SK-N-SH treated with all-trans-retinoic acid at 6 μM for 48 hours (cell line): Measurements from ENCODE around the gene OR5K3.

ENCODE experiments used
- ATAC-seq: fragments of 200-7000 bp; cut with Tn5 transposase; 3 replicates; pipeline ENCODE4 v1.9.1; 2020; ENCODE audit warnings: mild to moderate bottlenecking, moderate library complexity
- ARNTL ChIP-seq: fragments of 450-650 bp; formaldehyde crosslinking; IDR thresholded peaks from 2 replicates; pipeline ENCODE4 v1.5.0; 2020; ENCODE audit warnings: low read depth, mild to moderate bottlenecking, moderate library complexity, borderline replicate concordance
- BACH2 ChIP-seq: fragments of 250-450 bp; sonication (Bioruptor Pico); IDR thresholded peaks from 2 replicates; pipeline ENCODE4 v1.9.0; 2021; ENCODE audit warnings: mild to moderate bottlenecking, borderline replicate concordance
- CREB5 ChIP-seq: fragments of 250-450 bp; sonication (Bioruptor Pico); IDR thresholded peaks from 2 replicates; pipeline ENCODE4 v1.5.1; 2020; ENCODE audit warnings: low read depth, mild to moderate bottlenecking, moderate library complexity
- CSDC2 ChIP-seq: fragments of 250-450 bp; sonication (Bioruptor Pico); IDR thresholded peaks from 2 replicates; pipeline ENCODE4 v1.5.0; 2020; ENCODE audit warnings: mild to moderate bottlenecking, moderate library complexity
- CSRNP3 ChIP-seq: fragments of 250-450 bp; sonication (Bioruptor Pico); IDR thresholded peaks from 2 replicates; pipeline ENCODE4 v1.5.1; 2021; ENCODE audit warnings: mild to moderate bottlenecking, moderate library complexity
- ESRRG ChIP-seq: fragments of 250-450 bp; sonication (Bioruptor Pico); IDR thresholded peaks from 2 replicates; pipeline ENCODE4 v1.6.1; 2021; ENCODE audit warnings: mild to moderate bottlenecking
- GLIS3 ChIP-seq: fragments of 250-450 bp; sonication (Bioruptor Pico); IDR thresholded peaks from 2 replicates; pipeline ENCODE4 v1.5.0; 2020; ENCODE audit warnings: mild to moderate bottlenecking, moderate library complexity
- ISL1 ChIP-seq: fragments of 250-450 bp; sonication (Bioruptor Pico); IDR thresholded peaks from 2 replicates; pipeline ENCODE4 v2.1.2; 2022; ENCODE audit warnings: mild to moderate bottlenecking, moderate library complexity
- OSR1 ChIP-seq: fragments of 250-450 bp; sonication (Bioruptor Pico); IDR thresholded peaks from 2 replicates; pipeline ENCODE4 v1.8.0; 2022; ENCODE audit warnings: moderate library complexity, mild to moderate bottlenecking, inconsistent platforms
- POU6F1 ChIP-seq: fragments of 250-450 bp; sonication (Bioruptor Pico); IDR thresholded peaks from 2 replicates; pipeline ENCODE4 v1.8.0; 2021; ENCODE audit warnings: low read depth, mild to moderate bottlenecking, moderate library complexity, borderline replicate concordance
- PPARA ChIP-seq: fragments of 250-450 bp; sonication (Bioruptor Pico); IDR thresholded peaks from 2 replicates; pipeline ENCODE4 v1.5.0; 2020; ENCODE audit warnings: mild to moderate bottlenecking, borderline replicate concordance
- RARB ChIP-seq: fragments of 250-450 bp; sonication (Bioruptor Pico); IDR thresholded peaks from 2 replicates; pipeline ENCODE4 v1.8.0; 2021; ENCODE audit warnings: mild to moderate bottlenecking, moderate library complexity
- SNAI2 ChIP-seq: fragments of 250-450 bp; sonication (Bioruptor Pico); IDR thresholded peaks from 2 replicates; pipeline ENCODE4 v1.5.0; 2020; ENCODE audit warnings: mild to moderate bottlenecking, moderate library complexity
- TCF4 ChIP-seq: fragments of 250-450 bp; sonication (Bioruptor Pico); IDR thresholded peaks from 2 replicates; pipeline ENCODE4 v1.8.0; 2021; ENCODE audit warnings: mild to moderate bottlenecking, moderate library complexity, borderline replicate concordance
- TOX ChIP-seq: fragments of 250-450 bp; sonication (Bioruptor Pico); IDR thresholded peaks from 2 replicates; pipeline ENCODE4 v1.8.0; 2021; ENCODE audit warnings: mild to moderate bottlenecking, moderate library complexity, borderline replicate concordance
- TSHZ2 ChIP-seq: fragments of 250-450 bp; sonication (Bioruptor Pico); IDR thresholded peaks from 2 replicates; pipeline ENCODE4 v1.5.0; 2020; ENCODE audit warnings: mild to moderate bottlenecking, moderate library complexity
- ZC3H10 ChIP-seq: fragments of 250-450 bp; sonication (Bioruptor Pico); IDR thresholded peaks from 2 replicates; pipeline ENCODE4 v1.5.1; 2021; ENCODE audit warnings: mild to moderate bottlenecking, moderate library complexity
- ZFP30 ChIP-seq: fragments of 450-650 bp; formaldehyde crosslinking; IDR thresholded peaks from 2 replicates; pipeline ENCODE4 v1.5.0; 2022; ENCODE audit warnings: mild to moderate bottlenecking, moderate library complexity
- ZNF565 ChIP-seq: fragments of 450-650 bp; formaldehyde crosslinking; conservative IDR thresholded peaks from 2 replicates; pipeline ENCODE4 v1.5.0; 2020; ENCODE audit warnings: low read depth, mild to moderate bottlenecking, moderate library complexity
- ZNF70 ChIP-seq: fragments of 450-650 bp; formaldehyde crosslinking; IDR thresholded peaks from 2 replicates; pipeline ENCODE4 v1.5.0; 2020; ENCODE audit warnings: mild to moderate bottlenecking, moderate library complexity
- ZNF8 ChIP-seq: fragments of 450-650 bp; formaldehyde crosslinking; IDR thresholded peaks from 2 replicates; pipeline ENCODE4 v1.5.0; 2020; ENCODE audit warnings: mild to moderate bottlenecking, moderate library complexity

Gene OR5K3

GRCh38 chr3:98390366-98390765 is at the start of gene OR5K3:
Gene OR5K3 (plus strand): TSS chr3:98390666. CDS start chr3:98390666, 0 bp downstream.
- TF ChIP-seq GLIS3, result no peak
- no peak for TF ChIP-seq RARB
- TF ChIP-seq ARNTL (CRISPR knock-in tag), result no peak
- TF ChIP-seq ZFP30 (CRISPR knock-in tag), result no peak
- no peak for TF ChIP-seq TCF4 (CRISPR knock-in tag)
- TF ChIP-seq ESRRG (CRISPR knock-in tag), result no peak
- no peak for TF ChIP-seq SNAI2 (CRISPR knock-in tag)
- TF ChIP-seq TOX (CRISPR knock-in tag), result no peak
- TF ChIP-seq ISL1 (CRISPR knock-in tag), result no peak
- TF ChIP-seq ZNF8 (CRISPR knock-in tag), result no peak
- no peak for TF ChIP-seq CSDC2 (CRISPR knock-in tag)
- no peak for TF ChIP-seq CSRNP3 (CRISPR knock-in tag)
- TF ChIP-seq CREB5, result no peak
- TF ChIP-seq POU6F1 (CRISPR knock-in tag), result no peak
- no peak for TF ChIP-seq ZNF565 (CRISPR knock-in tag)
- ATAC-seq, result no peak

GRCh38 chr3:98341758-98342157 is 48.7 kb upstream of the OR5K3 start:
- TF ChIP-seq ZC3H10 (CRISPR knock-in tag) (no peak), ESRRG (CRISPR knock-in tag) (no peak), ISL1 (CRISPR knock-in tag) (no peak), TOX (CRISPR knock-in tag) (no peak), CREB5 (no peak), ZFP30 (CRISPR knock-in tag) (no peak), RARB (no peak), ZNF8 (CRISPR knock-in tag) (no peak), ARNTL (CRISPR knock-in tag) (no peak), CSRNP3 (CRISPR knock-in tag) (no peak), ZNF70 (CRISPR knock-in tag) (no peak), BACH2 (no peak), PPARA (CRISPR knock-in tag) (no peak), ZNF565 (CRISPR knock-in tag) (no peak), POU6F1 (CRISPR knock-in tag) (no peak), SNAI2 (CRISPR knock-in tag) (no peak), TCF4 (CRISPR knock-in tag) (no peak)
- TF ChIP-seq, all 23 proteins: peak for 0
- no peak for ATAC-seq

GRCh38 chr3:98343647-98344507 is 46.6 kb upstream of the OR5K3 start:
- peak; percentile 90 for ATAC-seq
- TF ChIP-seq GLIS3, result no peak
- no peak for TF ChIP-seq TSHZ2
- TF ChIP-seq SNAI2 (CRISPR knock-in tag), result no peak
- no peak for TF ChIP-seq RARB
- TF ChIP-seq ZNF565 (CRISPR knock-in tag), result no peak
- TF ChIP-seq ZFP30 (CRISPR knock-in tag), result no peak
- no peak for TF ChIP-seq CSRNP3 (CRISPR knock-in tag)
- TF ChIP-seq OSR1 (CRISPR knock-in tag), result no peak
